Ovary (tissue), 3 donors: ENCODE results near the gene THAP3.

Experiments used
- CTCF ChIP-seq, 3 donors: fragments of 450-650 bp in 2 of 3; fragments of 200-600 bp in 1 of 3; IDR thresholded peaks; one replicate each; pipeline versions ENCODE4 v1.5.1 to v1.8.0; 2016 to 2022; ENCODE audit warnings: antibody characterized with exemption in 3 of 3, mild to moderate bottlenecking in 1 of 3
- EP300 ChIP-seq: sonication (generic); formaldehyde crosslinking; IDR thresholded peaks from one replicate; pipeline ENCODE4 v1.6.1; 2017; ENCODE audit warnings: antibody characterized with exemption
- POLR2A ChIP-seq: fragments of 450-650 bp; IDR thresholded peaks from one replicate; pipeline ENCODE4 v1.6.1; 2017; ENCODE audit warnings: antibody characterized with exemption, mild to moderate bottlenecking, moderate library complexity
- donor health status: DM: no; HTN: no; CAD: no.

- no peak for TF ChIP-seq POLR2A
- no peak for TF ChIP-seq CTCF (IDR thresholded peaks at IDR 0.05)
- TF ChIP-seq EP300: no peak
These were observed 13.1 kb downstream of the THAP3 start for GRCh38 chr1:6637770-6638169.
